GM19467 (cell line): Measurements from ENCODE around the gene EPB41L5.
A peak's percentile ranks its signal among the peaks of the same experiment; 100 is the strongest.

Experiments used
- ATAC-seq: cut with Tn5 transposase; IDR thresholded peaks from one replicate; pipeline ENCODE4 v1.9.1; 2021; ENCODE audit warnings: mild to moderate bottlenecking, moderate library complexity; ENCODE audit not compliant: unreplicated experiment

The EPB41L5 gene

DNA sequence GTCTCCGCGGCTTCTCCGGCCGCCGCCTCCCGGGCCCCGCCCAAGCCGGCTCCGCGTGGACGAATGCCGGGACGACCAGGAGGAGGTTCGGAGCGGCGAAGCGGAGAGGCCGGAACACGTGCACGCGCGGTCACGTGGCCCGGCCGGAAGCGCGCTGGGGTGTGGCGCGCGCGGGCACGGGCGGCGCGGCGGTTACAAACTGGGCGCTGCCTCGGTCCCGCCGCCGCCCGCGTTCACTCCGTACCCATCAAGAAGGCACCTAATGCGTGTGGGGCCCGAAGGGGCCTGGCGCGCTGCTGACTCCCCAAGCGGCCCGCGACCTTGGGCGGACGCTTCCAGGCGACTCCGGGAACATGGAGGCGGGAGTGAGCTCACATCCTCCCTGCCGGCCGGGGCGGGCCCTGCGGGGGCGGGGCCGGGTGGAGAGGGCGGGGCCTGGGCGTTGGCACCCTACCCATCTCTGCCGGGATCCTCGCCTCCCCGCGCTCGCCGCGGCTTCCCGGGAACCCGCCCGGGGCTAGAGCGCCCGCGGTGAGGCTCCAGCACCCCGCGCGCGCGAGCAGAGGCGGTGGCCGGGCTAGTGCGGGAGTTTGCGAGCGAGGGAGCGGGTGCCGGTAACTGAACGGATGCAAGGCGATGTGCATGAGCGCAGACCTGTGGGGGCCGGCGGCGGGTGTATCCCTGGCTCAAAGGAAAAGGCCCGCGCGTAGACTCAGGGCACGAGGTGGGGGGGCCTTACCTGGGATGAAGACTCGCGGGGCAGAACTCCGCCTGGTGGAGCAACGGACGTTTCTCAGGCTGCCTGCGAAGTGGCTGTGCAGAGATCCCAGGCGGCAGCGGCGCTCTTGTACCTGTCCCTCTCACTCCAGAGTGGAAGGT is 210.4 kb downstream of the EPB41L5 start, which contains the start of gene TMEM185B:
TMEM185B (minus strand) TSS at position 367 of the 879 bp plus-strand sequence. CDS start 424 bp downstream, outside the sequence.
- peak; percentile 82 for ATAC-seq

DNA sequence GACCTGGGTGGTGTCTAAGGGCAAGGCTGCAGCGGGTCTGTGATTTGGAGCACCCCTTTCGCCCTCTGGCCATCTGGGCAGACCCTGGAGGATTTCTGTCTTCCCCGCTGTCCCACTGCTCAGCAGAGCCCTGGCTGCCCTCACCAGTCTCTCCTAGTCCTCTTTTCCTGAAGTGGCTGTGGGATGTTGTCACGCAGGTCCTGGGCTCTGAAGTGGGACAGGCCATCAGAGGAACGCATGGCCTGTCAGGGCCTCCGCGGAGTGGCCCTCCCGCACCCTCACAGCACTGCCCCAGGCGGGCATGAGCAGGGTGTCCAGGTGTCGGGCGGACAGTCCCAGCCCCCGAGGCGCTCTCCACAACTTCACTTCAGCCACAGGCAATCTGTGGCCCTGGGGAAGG is 211.4 kb downstream of the EPB41L5 start:
- ATAC-seq, result no peak

DNA sequence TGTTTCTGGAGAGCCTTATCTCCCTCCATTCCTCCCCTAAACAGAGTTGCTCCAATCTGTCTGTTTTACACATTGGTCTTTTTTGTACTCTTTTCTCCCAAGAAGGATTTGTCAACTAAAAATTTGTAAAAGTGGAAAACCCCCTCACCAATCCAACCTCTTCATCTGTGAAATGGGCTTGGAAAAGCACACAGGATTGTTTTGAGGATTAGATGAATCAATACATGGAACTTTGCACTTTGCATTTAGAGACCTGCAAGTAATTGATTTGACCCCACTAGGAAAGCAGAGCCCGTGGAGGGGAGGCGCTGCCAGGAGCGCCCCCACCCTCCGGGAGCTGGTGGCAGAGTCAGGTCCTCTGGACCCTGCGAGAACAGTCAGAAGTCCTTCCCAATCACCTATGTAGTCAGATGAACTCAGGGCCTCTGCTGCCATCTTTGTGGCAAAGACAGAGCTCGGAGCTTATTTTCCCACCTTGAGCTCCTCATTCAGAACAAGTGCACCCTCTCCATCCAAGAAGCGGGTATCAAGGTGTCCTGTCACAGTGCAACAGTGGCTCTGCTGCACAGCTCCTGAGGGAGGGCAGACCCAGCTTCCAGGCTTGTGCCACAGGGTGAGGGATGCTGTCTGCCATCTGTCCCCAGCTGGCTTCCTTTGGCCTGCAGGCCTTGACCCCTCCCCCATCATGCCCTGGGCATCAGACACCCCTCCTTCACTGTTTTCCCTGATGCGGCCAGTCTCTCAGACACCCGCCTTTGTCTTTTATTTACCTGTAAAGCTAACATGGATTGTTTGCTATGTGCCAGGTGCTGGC is 212.1 kb downstream of the EPB41L5 start:
- no peak for ATAC-seq

DNA sequence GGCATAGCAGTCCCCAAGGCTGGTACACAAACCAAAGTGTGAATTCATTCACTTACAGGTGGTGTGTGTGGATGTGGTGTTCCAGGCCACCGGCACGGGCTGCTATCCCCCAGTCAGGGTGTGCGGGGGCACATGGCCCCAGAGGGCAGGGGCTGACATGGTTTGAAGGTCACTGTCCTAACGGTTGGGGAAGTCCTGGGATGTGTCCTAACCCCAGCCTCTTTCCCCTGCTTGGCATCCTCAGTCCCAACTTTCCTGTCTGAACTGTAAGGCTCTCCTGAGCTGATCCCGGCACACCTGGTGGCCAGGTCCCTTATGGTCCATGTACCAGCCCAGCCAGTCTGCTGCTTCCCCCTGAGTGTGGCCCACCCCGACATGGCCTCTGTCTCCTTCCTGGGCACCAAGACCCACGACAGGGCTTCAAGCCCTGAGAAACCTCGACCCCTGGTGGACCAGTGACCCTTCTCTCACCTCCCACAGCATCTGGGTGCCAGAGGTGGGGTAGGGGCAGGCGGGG is 212.7 kb downstream of the EPB41L5 start:
- ATAC-seq, result no peak

DNA sequence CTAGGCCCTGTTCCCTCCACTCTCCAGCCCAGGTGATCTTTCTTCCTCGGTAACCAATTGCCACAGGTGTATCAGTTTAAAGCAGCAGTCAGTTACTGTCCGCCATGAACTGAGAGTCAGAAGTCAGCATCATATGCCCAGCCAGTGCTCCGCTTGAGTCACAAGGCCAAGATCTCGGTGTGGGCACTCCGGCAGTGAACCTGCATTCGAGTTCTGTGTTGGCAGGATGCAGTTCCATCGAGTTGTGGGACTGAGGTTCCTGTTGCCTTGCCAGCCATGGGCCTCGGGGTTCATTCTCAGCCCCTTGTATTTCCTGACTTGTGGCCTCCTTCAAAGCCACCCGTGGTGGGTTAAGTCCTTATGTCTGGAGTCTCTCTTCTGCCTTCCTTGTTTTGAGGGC is 213.4 kb downstream of the EPB41L5 start:
- ATAC-seq, result no peak

DNA sequence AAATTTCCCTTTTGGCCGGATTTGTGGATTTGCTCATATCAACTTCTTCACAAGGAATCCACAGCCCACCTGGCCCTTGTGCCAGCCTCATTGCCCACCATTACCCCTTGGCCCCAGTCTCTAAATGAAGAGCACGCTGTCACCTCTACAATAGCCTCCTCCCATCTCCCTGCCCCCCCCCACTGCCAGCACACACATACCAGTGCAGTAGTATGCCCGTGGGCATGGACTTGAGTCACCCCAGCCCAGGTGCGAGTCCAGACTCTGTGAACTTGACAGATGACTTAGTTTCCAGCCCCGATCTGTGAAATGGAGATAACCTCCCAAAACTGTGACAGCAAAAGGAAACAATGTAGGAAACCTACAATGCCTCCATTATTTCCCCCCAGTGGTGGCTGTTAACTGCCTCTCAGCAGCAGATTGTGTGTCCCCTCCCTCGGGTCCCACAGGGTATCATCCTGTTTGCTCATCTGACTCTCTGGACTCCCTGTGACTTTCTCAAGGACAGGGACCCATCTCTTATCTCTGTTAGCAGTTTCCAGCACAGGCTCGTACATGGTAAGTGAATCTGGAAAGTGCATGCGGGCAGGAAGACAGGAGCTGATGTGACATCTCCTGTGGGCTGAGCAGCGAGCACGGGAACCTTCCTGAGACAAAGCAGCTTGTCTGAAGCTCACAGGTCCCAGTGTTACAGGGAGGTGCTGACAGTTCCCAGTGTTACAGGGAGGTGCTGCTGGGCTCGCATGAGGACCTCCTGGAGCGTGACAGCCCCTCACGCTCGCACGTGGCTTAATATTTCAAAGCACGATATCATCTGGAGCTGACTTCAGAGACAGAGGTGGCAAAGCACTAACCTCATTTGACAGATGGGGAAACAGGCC is 214.5 kb downstream of the EPB41L5 start:
- no peak for ATAC-seq

DNA sequence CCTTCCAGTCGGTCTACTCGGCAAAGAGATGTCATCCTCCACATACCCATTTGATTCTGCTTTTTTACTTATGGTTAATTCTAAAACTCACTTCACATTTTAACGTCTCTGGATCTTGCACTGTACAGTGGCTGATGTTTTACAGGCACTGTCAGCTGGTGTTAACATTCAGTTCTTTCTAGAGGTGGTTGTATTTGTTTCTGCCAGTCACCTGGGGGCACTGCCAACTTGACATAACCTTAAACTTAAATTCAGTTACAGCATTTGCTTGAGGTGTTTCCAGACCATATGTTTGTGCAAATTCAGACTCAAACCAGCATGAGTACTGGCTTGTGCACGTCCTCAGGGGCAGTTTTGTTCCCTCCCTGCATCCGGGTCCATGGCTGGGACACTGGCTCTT is 215.6 kb downstream of the EPB41L5 start:
- ATAC-seq, result no peak
